Progenitor cell of endocrine pancreas (in vitro differentiated cells): ENCODE results near the gene TRIM7. TPM values are rescaled to one million over a fixed set of nuclear protein-coding genes. Genes with fewer than 3 reads are reported as not detected.

Source experiments
- DNase-seq: peaks from one replicate; pipeline ENCODE4 v3.0.0; 2021; ENCODE audit warnings: low spot score; ENCODE audit not compliant: unreplicated experiment
- H3K27ac Mint-ChIP-seq: 2 replicates; pipeline ENCODE4 v1.8.0; 2021; ENCODE audit warnings: mild to moderate bottlenecking, moderate library complexity, mixed read lengths
- H3K27me3 Mint-ChIP-seq: 2 replicates; pipeline ENCODE4 v1.8.0; 2021; ENCODE audit warnings: mixed read lengths
- H3K36me3 Mint-ChIP-seq: 2 replicates; pipeline ENCODE4 v1.8.0; 2022; ENCODE audit warnings: mixed read lengths; ENCODE audit not compliant: insufficient read depth
- H3K4me1 Mint-ChIP-seq: 2 replicates; pipeline ENCODE4 v1.8.0; 2021; ENCODE audit warnings: low read depth, mixed read lengths
- H3K4me3 Mint-ChIP-seq: 2 replicates; pipeline ENCODE4 v1.8.0; 2021; ENCODE audit warnings: low read depth, mild to moderate bottlenecking, moderate library complexity, mixed read lengths
- H3K9me3 Mint-ChIP-seq: 2 replicates; pipeline ENCODE4 v1.8.0; 2021; ENCODE audit warnings: low read depth, mixed read lengths
- long read RNA-seq: library from polyadenylated mRNA; unstranded; transcript quantifications from one replicate; pipeline ENCODE4 v2.0.0, GENCODE V29; 2020
- total RNA-seq: library from RNA; stranded (reverse); gene quantifications from 2 replicates; pipeline ENCODE4 v1.2.1, GENCODE V29; 2021
- TF ChIP-seq, protein P1 (sequence below): fragments of 200-600 bp; sonication (generic); IDR thresholded peaks from one replicate; pipeline ENCODE4 v1.5.0; 2021; ENCODE audit warnings: antibody characterized with exemption, mild to moderate bottlenecking; ENCODE audit not compliant: unreplicated experiment

Gene TRIM7
- total RNA-seq, result not detected in 2 replicates
- long read RNA-seq, result 0 reads

DNA sequence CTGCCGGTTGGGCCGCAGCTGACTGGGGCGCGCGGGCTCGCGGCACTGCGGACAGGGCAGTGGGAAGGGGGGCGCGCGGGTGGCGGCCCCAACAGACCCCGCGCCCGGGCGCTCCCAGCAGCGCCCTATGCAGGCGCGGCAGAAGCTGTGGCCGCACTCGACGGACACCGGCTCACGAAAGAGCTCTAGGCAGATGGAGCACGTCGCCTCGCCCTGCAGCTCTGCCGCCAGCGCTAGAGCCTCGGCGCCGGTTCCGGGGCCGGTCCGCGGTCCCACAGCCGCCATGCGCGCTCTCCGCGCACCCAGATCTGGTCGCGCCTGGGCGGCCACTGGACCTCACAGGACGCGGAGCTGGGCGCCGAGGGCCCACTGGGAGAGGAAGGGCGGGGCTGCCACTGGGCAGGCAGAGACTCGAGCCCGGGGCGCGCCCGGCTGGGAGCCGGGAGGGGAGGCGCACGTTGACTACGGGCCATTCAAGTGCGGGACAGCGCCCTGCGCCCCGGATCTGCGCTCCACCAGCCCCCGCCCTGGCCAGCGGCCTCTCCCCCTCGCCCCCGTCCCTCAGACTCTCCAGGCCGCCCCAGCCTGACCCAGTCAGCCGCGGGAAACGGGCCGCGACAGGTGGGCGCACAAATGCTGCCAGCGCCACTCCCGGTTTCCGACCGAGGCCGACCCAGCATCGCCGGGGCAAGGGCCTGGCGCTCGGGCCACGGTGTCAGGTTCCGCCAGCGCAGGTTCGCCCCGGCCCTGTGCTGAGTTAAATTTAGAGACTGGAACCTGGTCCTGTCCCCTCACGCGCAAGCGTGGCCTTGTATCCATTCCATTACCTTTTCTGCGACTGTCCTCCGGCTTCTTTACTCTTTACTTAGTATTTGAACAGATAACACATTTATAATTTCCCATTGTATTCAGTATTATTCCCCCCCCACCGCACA, at the start of gene TRIM7:
Gene TRIM7 (minus strand): TSS at position 371 of the 935 bp plus-strand sequence. CDS start 86 bp downstream, at position 285.
- H3K27ac Mint-ChIP-seq, result peak within 1 kb of the TSS; percentile 99
- peak within 1 kb of the TSS; percentile 80 for H3K4me3 Mint-ChIP-seq
- DNase-seq, result peak; percentile 37
- H3K36me3 Mint-ChIP-seq, result no peaks in the 10 kb centered on the region
- H3K4me1 Mint-ChIP-seq, result peaks cover 15% of the 10 kb centered on the region
- TF ChIP-seq, protein P1, sequence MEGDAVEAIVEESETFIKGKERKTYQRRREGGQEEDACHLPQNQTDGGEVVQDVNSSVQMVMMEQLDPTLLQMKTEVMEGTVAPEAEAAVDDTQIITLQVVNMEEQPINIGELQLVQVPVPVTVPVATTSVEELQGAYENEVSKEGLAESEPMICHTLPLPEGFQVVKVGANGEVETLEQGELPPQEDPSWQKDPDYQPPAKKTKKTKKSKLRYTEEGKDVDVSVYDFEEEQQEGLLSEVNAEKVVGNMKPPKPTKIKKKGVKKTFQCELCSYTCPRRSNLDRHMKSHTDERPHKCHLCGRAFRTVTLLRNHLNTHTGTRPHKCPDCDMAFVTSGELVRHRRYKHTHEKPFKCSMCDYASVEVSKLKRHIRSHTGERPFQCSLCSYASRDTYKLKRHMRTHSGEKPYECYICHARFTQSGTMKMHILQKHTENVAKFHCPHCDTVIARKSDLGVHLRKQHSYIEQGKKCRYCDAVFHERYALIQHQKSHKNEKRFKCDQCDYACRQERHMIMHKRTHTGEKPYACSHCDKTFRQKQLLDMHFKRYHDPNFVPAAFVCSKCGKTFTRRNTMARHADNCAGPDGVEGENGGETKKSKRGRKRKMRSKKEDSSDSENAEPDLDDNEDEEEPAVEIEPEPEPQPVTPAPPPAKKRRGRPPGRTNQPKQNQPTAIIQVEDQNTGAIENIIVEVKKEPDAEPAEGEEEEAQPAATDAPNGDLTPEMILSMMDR, result no peak
- peaks cover 66% of the 10 kb centered on the region for H3K27me3 Mint-ChIP-seq
- H3K9me3 Mint-ChIP-seq, result no peaks in the 10 kb centered on the region

DNA sequence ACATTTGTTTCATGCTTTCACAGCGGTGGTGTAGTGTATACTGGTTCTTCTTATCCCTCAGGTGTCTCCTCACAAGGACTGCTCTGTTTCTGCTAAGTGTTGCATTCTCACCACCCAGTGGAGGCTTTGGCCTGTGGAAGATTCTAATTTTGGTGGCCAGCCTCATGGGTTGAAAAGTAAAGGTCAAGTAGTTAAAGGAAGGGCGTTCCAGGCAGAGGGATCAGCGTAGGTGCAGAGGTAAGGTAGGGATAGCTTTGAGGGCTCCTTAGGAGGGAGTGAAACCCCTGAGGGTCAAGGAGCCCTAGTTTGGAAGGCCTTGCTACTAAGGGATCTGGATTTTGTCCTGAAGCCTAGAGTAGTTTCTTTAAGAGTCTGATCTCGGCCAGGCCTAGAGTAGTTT, 43.3 kb upstream of the TRIM7 start:
- H3K27me3 Mint-ChIP-seq, result no peaks in the 10 kb centered on the region
- H3K4me1 Mint-ChIP-seq, result peaks cover 29% of the 10 kb centered on the region
- H3K36me3 Mint-ChIP-seq, result peaks cover 6% of the 10 kb centered on the region
- H3K27ac Mint-ChIP-seq, result peak overlapping the region; percentile 97
- no peak for DNase-seq
- H3K9me3 Mint-ChIP-seq, result no peaks in the 10 kb centered on the region
- TF ChIP-seq, protein P1, result no peak
- H3K4me3 Mint-ChIP-seq, result peak overlapping the region; percentile 92

DNA sequence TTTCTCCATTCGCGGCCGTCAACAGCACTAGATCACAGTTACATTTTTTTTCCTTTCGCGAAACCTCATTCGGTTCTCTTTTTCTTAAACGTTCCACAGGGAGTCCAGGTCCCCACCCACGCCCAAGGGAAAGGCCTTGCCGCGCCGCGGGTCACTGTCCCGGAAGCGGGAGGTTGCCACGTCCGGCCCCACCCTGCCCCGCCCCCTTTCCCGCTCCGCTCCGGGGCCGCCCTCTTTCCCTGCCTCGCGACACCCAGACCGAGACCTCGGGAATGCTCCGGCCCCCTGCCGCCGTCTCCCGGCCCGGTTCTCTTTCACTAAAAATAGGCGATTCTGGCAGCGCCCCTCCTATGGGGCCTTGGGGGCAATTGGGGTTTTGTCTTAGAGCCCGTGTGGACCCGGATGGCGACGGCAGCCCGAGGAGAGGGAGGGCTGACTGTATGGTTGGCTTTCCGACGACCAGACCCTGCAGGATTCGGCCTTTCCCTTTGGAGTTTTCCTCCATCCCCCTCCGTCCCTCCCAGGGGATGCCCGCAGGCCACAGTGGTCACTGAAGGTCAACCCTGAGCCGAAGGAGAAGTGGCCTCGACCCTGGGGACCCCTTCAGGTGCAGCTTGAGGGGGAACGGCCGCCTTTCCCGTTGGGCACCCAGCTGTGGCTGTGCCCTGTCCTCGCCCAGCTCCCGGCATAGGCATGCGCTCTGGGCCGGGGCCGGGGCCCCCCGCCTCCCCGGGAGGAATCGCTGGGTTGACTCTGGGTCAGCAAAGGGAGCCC, 41.5 kb upstream of the TRIM7 start:
- TF ChIP-seq, protein P1, result peak; percentile 5
- no peaks in the 10 kb centered on the region for H3K9me3 Mint-ChIP-seq
- DNase-seq, result peak; percentile 72
- peak overlapping the region; percentile 97 for H3K27ac Mint-ChIP-seq
- no peaks in the 10 kb centered on the region for H3K27me3 Mint-ChIP-seq
- peak overlapping the region; percentile 92 for H3K4me3 Mint-ChIP-seq
- peaks cover 44% of the 10 kb centered on the region for H3K4me1 Mint-ChIP-seq
- peaks cover 17% of the 10 kb centered on the region for H3K36me3 Mint-ChIP-seq

DNA sequence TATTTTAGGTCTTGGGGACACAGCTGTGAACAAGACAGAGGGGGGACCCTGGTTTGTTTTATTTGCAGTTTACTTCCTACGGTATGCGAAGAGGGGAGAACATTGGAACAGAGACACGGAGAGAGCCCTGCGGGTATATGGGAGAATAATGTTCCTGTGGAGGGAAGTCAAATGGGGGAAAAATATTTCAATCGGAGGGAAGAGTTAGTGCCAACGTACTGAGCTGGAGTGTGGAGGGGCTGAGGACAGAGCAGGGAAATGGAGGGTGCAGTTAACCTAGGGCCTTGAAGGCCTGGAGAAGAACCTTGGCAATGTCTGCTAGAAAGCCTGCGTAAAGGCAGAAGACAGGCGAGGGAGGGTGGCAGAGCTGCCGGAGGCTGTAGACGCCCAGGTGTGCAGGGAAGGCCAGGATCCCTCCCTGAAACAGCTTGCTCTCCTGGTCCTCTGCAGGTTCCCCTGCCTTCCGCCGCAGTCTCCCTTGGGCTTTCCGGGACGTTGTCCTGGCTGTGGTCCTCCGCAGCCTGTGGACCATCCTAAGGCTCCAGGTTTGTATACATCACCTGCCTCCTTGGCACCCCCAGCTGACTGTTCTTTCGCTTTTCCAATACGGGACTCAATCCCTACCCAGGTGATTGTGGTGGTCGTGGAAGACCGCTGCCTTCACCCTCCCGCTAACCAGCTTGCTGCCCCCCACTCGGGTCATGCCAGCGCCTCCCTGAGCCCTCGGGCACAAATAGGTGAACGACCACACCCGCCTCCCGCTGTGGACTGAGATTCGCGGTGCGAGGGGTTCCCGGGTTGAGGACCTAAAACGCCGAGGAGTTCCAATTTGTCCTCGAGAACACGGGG, 40.7 kb upstream of the TRIM7 start:
- H3K4me1 Mint-ChIP-seq, result peaks cover 47% of the 10 kb centered on the region
- DNase-seq, result no peak
- H3K4me3 Mint-ChIP-seq, result peak overlapping the region; percentile 92
- H3K27me3 Mint-ChIP-seq, result no peaks in the 10 kb centered on the region
- H3K36me3 Mint-ChIP-seq, result peaks cover 17% of the 10 kb centered on the region
- H3K27ac Mint-ChIP-seq, result peak overlapping the region; percentile 97
- TF ChIP-seq, protein P1, result no peak
- H3K9me3 Mint-ChIP-seq, result no peaks in the 10 kb centered on the region
